Transverse colon (tissue), 4 donors: ENCODE measurements around the gene VTCN1.

Experiments used
- CTCF ChIP-seq, 5 experiments: fragments of 200-600 bp in 3 of 5; fragments of 450-650 bp in 2 of 5; sonication (generic) in 3 of 5; IDR thresholded peaks; 1 replicate in 2 of 5; 2 replicates in 3 of 5; pipeline ENCODE4 v1.5.1; 2016 to 2017; ENCODE audit warnings: antibody characterized with exemption in 5 of 5, inconsistent platforms in 3 of 5, mild to moderate bottlenecking in 2 of 5, moderate library complexity in 1 of 5
- POLR2AphosphoS5 ChIP-seq, 3 donors: sonication (generic); formaldehyde crosslinking; IDR thresholded peaks; one replicate each; pipeline ENCODE4 v1.6.1; 2016; ENCODE audit warnings: antibody characterized with exemption in 3 of 3

GRCh38 chr1:117138561-117138960 lies 72.2 kb downstream of the VTCN1 start:
- TF ChIP-seq POLR2AphosphoS5 (IDR thresholded peaks at IDR 0.05) (no peak), CTCF (IDR thresholded peaks at IDR 0.05) (no peak)
